Measurements from ENCODE around the gene ZSCAN5B.

Gene ZSCAN5B

DNA sequence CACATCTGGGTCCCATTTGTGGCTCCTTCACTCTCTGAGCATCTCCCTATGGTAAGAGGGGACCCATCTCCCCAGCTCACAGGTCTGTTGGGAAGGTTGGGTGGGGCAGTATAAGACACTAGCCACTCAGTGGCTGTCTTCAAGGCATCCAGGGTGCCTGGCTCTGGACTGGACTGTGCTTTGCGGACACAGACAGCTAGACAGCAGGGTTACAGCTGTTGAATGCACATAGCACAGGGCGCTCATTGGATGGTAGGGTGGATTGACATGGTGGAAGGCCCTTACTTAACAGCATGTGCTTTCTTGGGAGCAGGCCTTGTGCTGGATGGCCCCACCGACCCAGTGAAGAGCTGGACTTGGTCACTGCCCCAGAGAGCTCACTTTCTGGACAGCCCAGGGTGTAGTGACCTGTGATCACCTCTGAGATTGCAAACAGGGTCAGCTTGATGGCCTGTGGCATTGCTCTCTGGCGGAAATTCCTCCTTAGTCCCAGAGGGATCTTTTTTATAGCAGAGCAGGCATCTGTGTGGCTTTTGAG is 54.6 kb downstream of the ZSCAN5B start:
- no peak for DNase-seq

DNA sequence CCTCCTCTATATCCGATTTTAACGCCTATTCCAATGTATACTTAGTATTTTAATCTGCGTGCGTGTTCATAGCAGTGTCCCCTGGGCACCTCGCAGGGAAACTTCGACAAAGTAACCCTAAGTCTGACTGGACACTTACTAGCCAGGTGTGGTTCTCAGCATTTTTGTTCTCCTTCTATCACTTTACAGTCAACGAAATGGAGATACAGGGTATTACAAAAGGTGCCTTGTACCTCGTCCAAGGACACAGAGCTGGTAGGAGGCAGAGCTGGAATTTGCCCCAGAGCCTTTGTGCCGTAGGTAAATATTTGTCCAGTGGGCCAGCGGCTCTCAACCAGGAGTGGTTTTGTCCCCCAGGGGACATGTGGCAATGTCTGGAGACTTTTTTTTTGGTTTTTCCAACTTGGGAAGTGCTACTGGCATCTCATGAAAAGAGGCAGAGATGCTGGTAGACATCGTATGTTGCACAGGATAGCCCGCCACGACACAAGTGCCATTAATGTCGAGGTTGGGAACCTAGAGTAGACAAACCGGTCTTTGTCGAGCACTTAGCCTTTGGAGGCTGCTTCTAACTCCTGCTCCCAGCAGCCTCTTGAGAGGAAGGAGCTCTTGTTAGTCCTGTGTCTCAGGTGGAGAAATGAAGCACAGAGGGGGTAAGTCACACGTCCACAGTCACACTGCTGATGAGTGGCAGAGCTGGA is 55.3 kb downstream of the ZSCAN5B start:
- DNase-seq, result no peak

DNA sequence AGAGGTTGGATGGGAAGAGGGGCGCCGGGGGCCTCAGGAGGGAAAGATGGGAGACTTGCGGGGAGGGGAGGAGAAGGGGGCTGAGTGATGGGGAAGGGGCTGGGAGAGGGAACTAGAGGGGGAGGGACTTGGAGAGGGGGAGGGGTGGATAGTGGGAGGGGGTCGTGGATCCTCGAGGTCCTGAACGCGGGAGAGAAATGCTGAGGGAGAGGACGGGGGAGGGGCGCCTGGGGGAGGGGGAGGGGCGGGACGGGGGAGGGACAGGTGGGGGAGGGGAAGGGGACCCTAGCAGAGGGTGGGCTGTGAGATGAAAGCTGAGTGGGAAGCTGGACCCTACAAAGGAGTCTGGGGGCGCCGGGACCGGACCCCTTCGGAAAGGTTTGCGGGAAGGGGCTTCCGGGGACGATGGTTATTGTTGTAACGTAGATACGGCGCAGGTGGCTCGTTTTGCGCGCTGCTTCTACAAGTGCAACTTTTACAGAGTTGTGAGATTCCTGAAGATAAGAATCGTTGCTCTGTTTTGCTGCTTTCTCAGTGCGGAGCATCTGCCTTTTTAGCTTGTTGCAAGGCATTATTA is 56.1 kb downstream of the ZSCAN5B start:
- DNase-seq, result no peak

DNA sequence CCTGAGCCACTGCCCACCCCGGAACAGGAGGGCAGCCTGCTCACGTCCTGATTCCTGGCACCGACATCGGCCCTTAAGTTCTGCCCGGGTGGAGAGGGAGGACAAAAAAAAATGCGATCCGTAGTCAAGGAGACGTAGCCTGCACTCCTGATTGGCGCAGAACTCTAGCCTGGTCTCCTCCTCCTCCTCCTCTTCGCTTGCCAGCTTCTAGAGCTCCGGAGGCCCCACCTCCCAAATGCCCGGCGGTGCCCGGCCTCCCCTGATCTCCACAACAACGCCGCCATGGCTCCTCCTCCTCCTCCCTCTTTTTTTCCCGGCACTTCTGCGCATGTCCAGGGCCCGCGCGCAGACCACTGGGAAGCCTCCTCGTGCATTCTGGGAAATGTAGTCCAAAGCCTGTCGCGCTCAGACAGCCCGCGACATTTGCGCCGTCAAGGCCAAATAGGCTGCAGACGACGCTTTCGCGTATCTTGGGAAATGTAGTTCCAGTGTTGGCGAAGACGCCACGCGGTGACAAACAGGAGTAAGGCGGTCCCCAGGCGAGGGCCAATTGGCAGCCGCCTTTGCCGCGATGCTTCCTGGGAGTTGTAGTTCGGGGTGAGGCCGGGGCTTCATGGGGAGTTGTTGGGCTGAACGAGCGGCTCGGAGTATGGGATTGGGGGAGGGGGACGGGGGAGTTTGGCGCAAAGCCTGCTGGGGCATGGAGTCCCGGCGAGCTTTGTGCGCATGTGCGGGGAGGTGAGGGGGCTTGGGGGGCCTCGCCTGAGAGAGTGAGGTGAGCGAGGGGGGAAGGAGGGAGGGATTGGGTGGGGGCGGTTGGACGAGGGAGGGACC is 56.8 kb downstream of the ZSCAN5B start, which contains the start of gene ZNF444:
TSS of gene ZNF444 (plus strand) at position 705 of the 834 bp plus-strand sequence. CDS start 5,625 bp downstream, outside the sequence.
- DNase-seq, result peak; percentile 99

DNA sequence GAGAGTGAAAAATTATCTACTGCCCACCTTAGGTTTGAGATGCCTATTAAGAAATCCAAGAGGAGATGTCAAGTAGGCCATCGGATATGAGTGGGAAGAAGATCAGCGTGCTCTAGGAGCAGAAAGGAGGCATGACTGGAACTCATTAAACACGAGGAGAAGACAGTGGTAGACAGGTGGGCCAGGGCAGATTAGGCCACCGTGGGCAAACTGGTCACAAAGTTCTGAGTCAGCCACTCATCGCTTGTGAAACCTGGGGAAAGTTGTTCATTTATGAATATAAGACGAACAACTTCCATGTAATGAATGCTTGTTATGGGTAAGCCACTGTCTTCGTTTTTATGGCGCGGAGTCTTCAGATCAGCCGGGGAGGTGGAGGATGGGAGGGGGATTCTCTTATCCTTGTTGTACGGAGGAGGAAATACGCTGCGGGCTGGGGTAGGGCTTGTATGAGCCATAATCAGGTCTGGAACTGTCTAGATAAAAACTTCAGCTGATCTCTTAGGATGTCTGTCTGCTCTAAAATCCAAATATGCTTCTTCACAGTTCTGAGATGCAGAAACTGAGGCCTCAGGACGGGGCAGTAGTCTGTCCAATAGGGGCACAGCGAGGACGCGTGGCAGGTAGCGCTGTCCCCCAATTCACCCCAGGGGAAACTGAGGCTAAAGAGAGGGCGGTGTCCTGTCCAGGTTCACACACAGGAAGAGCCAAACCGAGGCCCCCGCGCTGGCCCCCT is 57.6 kb downstream of the ZSCAN5B start:
- no peak for DNase-seq
